ENCODE data around the gene RAB30.

DNA sequence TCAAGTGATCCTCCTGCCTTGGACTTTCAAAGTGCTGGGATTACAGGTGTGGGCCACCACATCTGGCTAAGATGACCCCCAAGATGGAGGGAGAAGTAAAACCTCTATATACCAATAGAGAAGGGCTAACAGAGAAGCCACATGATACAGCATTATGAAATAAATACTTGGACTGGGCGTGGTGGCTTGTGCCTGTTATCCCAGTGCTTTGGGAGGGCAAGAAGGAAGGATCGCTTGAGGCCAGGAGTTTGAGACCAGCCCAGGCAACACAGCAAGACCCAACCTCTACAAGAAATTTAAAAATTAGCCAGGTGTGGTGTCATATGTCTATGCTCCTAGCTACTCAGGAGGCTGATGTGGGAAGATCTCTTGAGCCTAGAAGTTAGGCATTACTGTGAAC is 61.7 kb downstream of the RAB30 start:
- no peak for TF ChIP-seq RAD21 (conservative IDR thresholded peaks at IDR 0.05)
- no peak for TF ChIP-seq MXI1 (conservative IDR thresholded peaks at IDR 0.05; ENCODE audit: poor library complexity, severe bottlenecking)
- TF ChIP-seq CTCF (IDR thresholded peaks at IDR 0.05; ENCODE audit: poor library complexity, severe bottlenecking) = no peak
